GM21723 (cell line): ENCODE data around the gene TUBB3.
"Not testable (repeated sequence)": the region's sequence is repeated elsewhere in the genome, so short reads cannot be mapped to it uniquely, and the experiment has no call there.

Experiments used
- ATAC-seq: cut with Tn5 transposase; IDR thresholded peaks from one replicate; pipeline ENCODE4 v1.9.1; 2021; ENCODE audit warnings: mild to moderate bottlenecking, moderate library complexity; ENCODE audit not compliant: unreplicated experiment

TUBB3 gene

DNA sequence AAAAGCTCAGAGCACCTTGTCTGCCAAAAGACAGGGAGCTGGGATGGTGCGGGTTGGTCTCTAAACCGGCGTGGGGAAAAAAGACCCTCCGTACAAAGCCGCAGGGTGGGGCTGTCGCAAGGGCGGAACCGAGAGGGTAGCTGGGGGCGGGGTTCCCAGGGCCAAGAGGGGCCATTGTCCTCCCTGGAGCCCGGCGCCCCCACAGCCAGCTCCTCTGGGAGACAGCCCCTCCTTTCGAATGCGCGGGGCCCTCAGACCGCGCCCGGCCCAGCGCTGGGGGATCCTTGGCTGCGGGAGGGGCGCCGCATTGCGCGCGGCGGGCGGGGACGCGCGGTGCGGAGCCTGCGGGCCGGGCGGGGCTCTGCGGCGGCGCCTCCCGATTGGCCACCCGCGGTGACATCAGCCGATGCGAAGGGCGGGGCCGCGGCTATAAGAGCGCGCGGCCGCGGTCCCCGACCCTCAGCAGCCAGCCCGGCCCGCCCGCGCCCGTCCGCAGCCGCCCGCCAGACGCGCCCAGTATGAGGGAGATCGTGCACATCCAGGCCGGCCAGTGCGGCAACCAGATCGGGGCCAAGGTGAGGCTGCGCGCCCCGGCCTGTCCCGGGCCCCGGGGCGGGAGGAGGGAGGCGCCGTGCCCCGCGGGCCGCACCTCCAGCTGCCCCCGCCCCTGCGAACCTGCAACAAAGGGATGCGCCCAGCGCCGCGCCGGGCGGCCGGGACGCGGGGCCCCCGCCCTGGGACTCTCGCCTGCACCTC is at the start of gene TUBB3:
Gene TUBB3 (plus strand): TSS at position 459 of the 756 bp plus-strand sequence. CDS start 60 bp downstream, at position 519.
- no peak for ATAC-seq

DNA sequence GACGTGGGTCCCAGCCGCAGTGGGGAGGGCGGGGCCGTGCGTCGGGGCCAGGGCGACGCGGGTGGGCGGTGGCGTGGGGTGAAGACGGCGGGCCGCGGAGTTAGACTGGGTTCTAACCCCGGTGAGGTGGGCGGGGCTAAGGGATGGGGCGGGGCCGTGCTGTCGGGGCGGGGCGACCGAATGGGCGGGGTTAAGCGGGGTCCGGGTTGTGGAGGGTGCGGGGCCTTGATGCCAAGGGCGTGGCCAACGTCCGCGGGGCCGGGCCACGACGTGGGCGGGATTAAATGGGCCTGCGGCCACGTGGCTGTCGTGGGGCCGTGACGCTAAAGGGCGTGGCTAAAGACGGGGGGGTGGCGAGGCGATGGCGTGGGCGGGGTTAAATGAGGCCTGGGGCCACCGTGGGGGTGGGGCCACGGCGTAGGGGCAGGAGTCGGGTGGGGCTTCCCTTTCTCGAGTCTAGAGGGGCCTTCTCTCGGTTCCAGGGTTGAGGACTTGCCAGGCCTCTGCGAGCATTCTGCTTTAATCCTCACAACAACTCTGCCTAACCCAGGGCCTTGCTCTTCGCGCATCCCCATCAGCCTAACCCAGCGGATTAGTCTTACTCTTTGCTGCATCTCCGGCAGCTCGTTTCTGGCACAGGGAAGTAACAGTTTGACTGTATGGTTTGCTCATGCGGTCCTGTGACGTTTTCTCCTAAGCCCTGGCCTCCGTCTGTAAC is 49.0 kb upstream of the TUBB3 start:
- peak; percentile 59 for ATAC-seq

DNA sequence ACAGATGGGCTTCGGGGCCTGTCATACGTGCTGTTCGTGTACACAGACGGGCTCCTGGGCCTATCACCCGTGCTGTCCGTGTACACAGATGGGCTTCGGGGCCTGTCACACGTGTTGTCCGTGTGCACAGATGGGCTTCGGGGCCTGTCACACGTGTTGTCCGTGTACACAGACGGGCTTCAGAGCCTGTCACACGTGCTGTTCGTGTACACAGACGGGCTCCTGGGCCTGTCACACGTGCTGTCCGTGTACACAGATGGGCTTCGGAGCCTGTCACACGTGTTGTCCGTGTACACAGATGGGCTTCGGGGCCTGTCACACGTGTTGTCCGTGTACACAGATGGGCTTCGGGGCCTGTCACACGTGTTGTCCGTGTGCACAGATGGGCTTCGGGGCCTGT is 44.0 kb upstream of the TUBB3 start:
- ATAC-seq: not testable (repeated sequence)

DNA sequence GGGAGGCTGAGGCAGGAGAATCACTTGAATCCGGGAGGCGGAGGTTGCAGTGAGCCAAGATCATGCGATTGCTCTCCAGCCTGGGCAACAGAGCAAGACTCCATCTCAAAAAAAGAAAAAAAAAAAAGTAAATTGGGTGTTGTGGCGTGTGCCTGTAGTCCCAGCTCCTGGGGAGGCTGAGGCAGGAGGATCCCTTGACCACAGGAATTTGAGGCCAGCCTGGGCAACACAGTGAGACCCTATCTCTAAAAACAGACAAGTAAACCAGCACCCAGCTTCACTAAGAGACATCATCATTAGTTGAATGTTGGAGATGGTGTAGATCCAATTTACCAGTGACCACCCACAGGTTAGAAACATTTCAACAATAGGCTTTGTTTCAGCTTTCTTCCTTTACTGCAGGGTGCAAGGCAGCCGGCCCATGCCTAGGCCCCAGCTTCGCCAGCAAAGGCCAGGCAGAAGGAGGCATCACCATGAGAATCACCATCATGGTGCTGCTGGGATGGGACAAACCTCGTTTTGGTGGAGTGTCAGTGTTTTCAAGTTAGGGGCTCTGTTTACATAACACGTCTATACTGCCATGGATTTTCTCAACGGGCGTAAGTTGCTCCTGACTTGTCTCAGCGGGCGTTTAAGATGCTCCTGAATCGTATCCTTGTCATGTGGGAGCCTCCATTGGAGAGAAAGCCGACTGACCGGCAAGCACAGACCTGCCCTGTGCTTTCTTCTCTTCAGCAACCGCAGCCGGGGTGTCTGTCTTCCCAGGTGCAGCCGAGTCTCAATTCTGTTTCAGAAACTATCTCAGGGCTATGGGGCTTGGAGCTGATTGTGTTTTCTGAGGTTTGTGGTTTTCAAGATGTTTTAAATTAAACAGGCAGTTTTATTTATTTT is 42.4 kb upstream of the TUBB3 start:
- no peak for ATAC-seq

DNA sequence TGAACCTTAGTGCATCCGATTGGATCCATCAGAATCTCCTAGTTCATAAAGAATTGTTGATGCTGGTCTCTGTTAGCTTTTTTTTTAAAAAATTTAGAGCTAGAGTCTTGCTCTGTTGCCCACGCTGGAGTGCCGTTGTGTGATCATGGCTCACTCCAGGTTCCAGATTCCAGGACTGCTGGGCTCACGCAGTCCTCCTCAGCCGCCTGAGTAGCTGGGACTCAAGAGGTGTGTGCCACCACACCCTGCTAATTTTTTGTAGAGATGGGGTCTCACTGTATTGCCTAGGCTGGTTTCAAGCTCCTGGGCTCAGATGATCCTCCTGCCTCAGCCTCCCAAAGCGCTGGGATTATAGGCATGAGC is 41.8 kb upstream of the TUBB3 start:
- ATAC-seq: no peak

DNA sequence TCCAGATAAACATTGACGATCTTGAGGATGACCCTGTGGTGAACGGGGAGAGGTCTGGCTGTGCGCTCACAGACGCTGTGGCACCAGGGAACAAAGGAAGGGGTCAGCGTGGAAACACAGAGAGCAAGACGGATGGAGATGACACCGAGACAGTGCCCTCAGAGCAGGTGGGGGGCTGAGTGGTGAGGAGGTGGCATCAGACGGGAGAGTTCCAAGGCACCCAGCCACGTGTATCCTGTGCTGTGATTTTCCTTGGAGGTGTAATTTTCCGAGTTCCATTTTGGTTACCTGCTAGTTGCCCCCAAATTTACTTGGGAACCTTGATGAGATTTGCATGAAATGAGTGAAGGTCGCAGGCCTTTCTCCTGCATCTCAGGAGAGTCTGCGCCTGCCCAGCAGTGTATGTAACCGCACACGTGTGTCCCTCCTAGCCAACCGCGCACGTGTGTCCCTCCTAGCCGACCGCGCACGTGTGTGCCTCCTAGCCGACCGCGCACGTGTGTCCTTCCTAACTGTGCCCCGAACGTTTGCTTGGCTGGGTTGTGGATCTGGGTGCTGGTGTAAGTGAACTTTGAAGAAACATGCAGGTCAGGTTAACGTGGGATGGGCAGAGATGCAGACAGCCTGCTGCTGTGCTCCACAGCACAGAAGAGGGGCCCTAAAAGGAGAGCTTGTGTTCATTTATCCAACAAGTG is 39.6 kb upstream of the TUBB3 start:
- no peak for ATAC-seq

DNA sequence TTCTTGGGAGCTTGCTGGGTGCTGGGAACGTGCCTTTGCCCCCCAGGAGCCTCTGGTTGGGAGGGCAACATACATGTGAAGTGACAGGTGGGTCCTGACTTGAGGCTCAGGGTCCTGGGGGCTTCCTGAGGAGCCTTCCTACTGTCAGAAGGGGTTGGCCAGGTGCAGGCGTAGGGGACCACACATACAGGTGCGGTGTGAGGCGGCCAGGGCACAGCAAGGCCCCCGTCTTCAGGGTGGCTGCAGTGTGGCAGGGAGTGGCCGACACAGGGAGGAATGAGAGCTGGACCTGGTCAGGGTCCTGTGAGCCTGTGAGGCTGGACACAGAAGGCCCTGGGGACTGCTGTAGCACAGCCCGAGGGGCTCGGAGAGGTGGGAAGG is 39.1 kb upstream of the TUBB3 start:
- ATAC-seq: no peak

DNA sequence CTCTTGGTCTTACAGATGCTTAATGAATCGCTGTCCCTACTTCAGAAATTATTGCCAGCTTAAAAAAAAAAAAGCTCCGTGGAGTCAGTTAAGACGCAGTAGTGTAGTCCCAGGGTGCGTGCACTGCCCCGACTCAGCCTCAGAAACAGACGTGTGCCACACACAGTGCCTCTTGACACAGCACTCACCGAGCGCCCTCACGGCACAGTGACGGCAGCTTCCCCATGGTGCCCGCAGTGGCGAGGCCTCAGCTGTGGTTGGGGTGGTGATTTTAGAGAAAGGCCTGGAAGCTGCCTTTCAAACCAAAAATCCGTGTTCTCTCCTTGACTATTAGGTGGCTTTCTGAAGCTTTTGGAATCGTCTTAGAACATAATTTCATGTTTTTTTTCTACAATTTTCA is 35.9 kb upstream of the TUBB3 start:
- no peak for ATAC-seq

DNA sequence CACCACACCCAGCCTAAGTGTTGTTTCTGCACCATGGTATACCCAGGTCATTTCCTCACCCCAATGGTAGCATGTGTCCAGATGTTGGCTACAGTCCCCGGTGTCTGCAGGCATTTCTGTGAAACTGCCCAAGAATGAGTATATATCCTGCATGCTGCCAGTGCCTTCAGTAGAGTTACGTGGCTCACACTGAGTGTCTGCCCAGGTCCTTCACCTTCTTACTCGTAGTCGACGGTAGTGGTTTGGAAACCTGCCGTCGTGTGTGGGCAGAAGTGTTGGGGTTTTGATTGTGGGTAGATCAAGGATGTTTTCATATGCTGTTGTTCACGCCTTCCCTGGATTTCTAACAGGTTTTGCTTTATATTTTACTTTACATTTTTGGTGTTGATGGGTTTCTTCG is 32.9 kb upstream of the TUBB3 start:
- ATAC-seq: no peak

DNA sequence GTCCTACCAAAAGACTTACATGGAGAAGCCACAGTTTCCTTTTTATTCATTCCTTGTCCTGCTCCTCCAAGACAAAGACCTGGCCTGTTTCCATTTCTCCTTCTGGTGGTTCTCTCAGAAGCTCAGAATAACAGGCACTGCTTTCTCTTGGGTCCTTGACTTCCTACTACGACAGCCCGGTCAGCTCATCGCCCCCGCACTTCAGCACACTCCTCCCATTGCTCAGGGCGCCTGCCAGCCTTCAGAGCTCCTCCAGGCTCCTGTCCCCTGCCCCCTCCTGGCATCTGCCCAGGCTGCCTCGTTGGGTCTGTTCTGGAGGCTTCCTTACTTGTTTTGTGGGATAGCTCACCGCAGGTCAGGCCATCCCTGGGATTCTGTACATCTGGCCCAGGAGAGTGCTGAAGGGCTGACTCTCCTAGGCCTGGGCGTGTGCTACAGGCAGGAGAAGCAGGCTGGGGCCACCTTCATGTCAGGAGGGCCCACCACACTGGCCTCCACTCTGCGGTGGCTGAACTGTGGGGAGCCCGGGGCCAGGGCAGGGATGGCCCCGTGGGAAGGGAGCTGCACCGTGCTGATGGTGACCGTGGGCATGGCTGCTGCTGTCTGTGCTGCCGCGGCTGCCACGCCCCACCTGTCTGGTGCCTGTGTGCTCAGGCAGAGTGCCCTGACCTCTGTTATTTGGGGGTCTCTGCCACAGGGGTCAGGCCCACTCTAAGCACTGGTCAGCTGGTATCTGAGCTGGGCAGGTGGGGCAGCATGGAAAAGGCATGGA is 32.1 kb upstream of the TUBB3 start:
- ATAC-seq: no peak

DNA sequence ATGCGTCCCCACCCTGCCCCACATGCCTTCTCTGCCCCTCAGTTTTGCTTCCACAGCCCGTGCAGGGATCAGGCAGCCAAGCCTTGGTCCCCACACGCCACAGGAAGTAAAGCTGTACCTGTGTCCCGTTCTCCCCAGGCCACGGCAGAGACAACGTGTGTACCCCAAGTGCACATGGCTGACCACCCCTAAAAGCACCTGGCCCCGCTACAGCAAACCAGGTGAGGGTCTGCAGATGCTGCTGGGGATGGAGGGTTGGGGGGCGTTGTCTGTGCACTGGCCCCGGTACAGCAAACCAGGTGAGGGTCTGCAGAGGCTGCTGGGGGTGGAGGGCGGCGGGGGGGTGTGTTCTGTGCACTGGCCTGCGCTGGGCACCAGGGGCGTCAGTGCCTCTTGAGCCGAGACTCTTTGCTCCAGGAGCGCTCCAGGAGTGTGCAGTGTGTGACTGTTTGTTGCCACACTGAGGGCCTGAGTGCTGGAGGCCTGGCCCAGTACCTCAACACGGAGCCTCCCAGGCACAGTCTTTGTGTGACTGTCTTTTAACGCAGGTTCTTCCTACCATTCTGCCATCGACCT is 31.0 kb upstream of the TUBB3 start:
- no peak for ATAC-seq

DNA sequence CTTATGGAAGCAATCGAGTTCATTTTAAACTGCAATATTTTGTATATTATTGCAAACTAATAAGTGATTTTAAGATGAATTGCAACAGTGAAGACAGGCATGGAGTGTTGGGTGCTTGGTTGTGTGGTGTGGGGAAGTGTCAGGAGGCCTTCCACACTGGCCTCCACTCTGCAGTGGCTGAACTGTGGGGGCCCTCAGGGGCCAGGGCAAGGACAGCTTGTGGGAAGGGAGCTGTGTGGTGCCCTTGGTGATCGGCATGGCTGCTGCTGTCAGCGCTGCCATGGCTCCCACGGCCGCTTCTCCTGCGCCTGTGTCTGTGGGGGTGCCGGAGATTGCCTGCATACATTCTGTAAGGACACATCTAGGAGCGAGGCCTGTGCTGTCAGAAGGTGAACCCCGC is 30.5 kb upstream of the TUBB3 start:
- no peak for ATAC-seq

DNA sequence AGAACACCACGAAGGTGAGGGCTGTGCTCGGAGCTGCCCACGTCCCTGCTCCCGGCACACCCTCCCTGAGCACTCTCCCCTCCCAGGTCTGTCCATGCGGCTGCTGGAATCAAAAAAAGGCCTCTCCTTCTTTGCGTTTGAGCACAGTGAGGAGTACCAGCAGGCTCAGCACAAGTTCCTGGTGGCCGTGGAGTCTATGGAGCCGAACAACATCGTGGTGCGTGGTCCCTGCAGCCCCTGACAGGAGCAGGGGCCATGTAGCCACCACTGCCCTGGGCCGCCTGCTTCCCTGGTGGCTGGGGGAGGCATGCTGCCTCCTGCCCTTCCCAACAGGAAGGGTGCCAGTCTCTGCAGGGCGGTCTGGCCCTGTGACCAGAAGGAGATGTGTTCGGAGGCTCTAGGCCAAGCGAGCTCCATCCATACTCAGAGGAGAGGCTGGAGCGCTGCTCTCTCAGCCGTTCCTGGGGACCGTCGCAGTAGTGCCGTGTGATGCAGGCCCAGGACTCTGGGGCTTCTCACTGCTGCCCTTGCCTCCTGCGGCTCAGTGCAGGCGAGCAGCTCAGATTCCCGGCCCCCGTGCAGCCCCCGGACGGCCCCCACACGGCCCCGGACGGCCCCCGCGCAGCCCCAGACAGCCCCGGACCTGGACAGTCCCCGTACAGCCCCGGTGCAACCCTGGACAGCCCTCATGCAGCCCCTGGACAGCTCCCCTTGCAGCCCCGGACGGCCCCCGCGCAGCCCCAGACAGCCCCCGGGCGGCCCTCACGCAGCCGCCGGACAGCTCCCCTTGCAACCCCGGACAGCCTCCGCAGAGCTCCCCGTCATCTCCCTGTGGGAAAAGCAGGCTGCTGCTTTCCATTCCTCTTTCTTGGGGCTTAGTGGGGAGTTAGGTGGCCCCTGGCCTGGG is 29.2 kb upstream of the TUBB3 start:
- ATAC-seq: no peak

DNA sequence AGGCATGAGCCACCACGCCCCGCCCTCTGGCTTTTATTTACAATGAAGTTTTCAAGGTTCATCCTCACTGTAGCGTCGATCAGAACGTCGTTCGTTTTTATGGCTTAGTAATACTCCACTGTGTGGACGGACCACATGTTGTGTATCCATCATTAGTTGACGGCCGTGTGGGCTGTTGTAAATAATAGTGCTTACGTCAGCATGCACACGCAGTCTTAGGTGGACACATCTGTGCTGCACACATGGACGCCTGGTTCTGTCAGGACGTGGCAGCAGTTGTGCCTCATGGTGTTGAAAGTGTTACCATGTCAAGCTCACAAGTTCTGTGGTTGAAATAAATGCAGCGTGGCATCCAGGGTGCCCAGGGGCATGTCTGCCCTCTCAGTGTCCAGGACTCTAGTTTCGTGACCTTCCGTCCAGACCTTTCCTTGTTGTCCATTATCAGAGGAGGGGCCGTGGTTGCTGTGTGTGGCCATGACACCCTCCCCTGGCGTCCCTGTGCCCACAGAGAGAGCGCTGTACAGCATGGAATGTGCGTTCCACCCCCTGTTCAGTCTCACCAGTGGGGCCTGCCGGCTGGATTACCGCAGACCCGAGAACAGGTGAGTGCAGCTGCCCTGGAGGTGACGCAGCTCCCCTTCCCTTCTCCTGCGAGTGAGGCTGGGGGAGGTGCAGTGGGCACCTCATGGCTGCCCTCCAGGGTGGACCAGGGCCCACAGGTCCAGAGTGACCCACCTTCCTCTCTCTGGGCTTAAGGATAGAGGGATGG is 27.5 kb upstream of the TUBB3 start:
- ATAC-seq: no peak

DNA sequence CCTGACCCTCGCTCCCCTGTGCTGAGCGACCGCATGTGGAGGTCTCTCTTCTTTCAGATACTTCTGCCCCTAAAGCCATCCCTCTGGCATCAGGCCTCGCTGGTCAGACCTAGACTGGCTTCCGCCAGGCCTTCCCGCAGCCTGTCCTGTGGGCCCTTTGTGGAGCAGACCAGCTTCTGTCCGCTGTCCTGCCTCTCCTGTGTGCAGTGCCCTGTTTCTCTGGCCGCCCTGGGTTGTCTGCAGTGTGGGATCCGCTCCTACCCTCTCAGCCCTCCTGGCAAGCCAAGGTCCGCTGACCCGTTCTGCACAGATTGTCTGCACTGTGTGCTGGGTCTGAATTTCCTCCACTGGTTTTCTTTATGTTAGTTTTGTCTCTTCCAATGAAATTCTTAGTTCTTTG is 25.9 kb upstream of the TUBB3 start:
- ATAC-seq: no peak

DNA sequence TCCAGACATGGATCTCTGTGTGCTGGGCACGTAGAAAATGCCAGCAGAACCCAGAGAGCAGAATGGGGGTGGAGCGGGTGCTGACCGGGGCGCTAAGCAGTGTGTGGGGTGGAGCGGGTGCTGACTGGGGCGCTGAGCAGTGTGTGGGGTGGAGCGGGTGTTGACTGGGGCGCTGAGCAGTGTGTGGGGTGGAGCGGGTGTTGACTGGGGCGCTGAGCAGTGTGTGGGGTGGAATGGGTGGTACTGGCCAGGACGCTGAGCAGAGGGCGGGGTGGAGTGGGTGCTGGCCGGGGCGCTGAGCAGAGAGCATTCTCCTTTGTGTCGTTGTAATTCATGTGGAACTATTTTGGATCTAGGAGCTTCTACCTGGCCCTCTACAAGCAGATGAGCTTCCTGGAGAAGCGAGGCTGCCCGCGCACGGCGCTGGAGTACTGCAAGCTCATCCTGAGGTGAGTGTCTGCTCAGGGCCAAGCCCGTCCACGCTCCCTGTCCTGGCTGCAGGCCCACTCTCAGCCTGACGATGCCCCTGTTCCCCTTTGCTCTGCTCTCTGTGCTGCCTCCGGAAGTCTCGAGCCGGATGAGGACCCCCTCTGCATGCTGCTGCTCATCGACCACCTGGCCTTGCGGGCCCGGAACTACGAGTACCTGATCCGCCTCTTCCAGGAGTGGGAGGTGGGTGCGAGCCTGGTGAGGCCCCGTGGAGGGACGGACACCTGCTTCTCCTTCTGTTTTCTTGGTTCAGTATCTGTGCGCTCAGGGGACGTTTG is 24.8 kb upstream of the TUBB3 start:
- no peak for ATAC-seq

DNA sequence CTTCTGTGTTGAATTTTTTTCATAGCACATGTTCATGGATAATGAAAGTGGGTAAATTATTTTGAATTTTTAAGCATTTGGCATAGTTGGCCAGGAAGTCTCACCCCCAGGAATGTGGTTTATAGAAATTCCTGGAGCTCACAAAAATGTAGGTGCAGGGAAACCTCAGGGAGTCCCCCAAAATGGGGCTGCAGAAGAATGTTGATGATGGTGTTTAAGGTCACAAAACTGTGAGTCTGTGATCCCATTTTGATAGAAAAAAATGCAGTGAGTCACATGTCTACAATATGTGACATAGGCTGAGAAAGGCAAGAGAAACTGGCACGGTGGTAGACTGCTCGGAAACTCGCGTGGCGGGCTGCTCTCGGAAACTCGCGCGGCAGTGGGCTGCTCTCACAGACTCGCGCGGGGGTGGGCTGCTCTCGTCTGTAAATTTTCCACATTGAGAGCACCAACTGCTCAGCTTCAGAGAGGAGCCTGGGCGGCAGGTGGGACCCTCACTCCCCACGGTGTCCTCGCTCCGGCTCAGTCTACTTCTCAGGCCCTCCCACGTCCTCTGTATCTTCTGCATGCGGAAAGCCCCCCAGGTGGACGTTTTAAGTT is 23.2 kb upstream of the TUBB3 start:
- ATAC-seq: no peak
